H1 (cell line): ENCODE data around the gene SUSD6. TPM values are rescaled to one million over a fixed set of nuclear protein-coding genes. Genes with fewer than 3 reads are reported as not detected.
"Not testable (repeated sequence)": the region's sequence is repeated elsewhere in the genome, so short reads cannot be mapped to it uniquely, and the experiment has no call there.

Experiments
- CTCF ChIA-PET: fragments of 300-600 bp; sonication (Branson Sonifier 250); formaldehyde crosslinking; loops from one replicate; lab custom pipeline; 2021; ENCODE audit not compliant: partially characterized antibody; lab: Charles Lee
- POLR2A ChIA-PET: fragments of 300-600 bp; sonication (Branson Sonifier 250); formaldehyde crosslinking; loops from one replicate; lab custom pipeline; 2021; ENCODE audit warnings: inconsistent platforms; ENCODE audit not compliant: partially characterized antibody; lab: Charles Lee
- DNase-seq, 2 experiments: peaks; one replicate each; pipeline versions ENCODE4 v3.0.0 to v3.0.0-alpha.2; 2010 to 2022; ENCODE audit warnings: low spot score in 2 of 2, low read depth in 1 of 2, mixed read lengths in 1 of 2
- FAIRE-seq: peaks from 2 replicates; lab custom pipeline; 2011; peaks lifted over from hg19 to GRCh38; lab: Jason Lieb, UNC
- H2AFZ ChIP-seq: 2 replicates; pipeline ENCODE4 v1.8.1; 2012; ENCODE audit warnings: low read length, inconsistent platforms
- H2AK5ac ChIP-seq: 2 replicates; pipeline ENCODE4 v1.6.1; 2013; ENCODE audit warnings: low read depth, low read length
- H2BK120ac ChIP-seq: replicated peaks from 2 replicates; pipeline ENCODE3; 2013; ENCODE audit warnings: low read depth, low read length, inconsistent platforms
- H2BK12ac ChIP-seq: 2 replicates; pipeline ENCODE4 v1.6.1; 2013; ENCODE audit warnings: low read depth, low read length
- H2BK15ac ChIP-seq: 2 replicates; pipeline ENCODE4 v1.6.1; 2013; ENCODE audit warnings: low read length
- H2BK20ac ChIP-seq: 2 replicates; pipeline ENCODE4 v1.6.1; 2013; ENCODE audit warnings: low read length
- H2BK5ac ChIP-seq: 2 replicates; pipeline ENCODE4 v1.6.1; 2013; ENCODE audit warnings: low read depth, low read length
- H3K14ac ChIP-seq: 2 replicates; pipeline ENCODE4 v1.6.1; 2013; ENCODE audit warnings: inconsistent platforms; ENCODE audit not compliant: insufficient read length
- H3K18ac ChIP-seq: 2 replicates; pipeline ENCODE4 v1.6.1; 2013; ENCODE audit warnings: low read length; ENCODE audit errors: extremely low read depth
- H3K23ac ChIP-seq: 2 replicates; pipeline ENCODE4 v1.6.1; 2013; ENCODE audit warnings: inconsistent platforms; ENCODE audit not compliant: insufficient read length
- H3K23me2 ChIP-seq: 2 replicates; pipeline ENCODE4 v1.6.1; 2013; ENCODE audit warnings: low read depth, low read length
- H3K27ac ChIP-seq: 2 replicates; pipeline ENCODE4 v1.6.1; 2011; ENCODE audit warnings: low read depth, low read length, inconsistent platforms
- H3K27me3 ChIP-seq, 4 experiments: replicated peaks in 1 of 4; 1 replicate in 1 of 4; 2 replicates in 3 of 4; pipeline versions ENCODE4 v1.6.1 to v1.8.1; 2011 to 2013; ENCODE audit warnings: low read length in 3 of 4, mild to moderate bottlenecking in 3 of 4, inconsistent platforms in 2 of 4, mixed read lengths in 2 of 4, moderate library complexity in 1 of 4; ENCODE audit not compliant: control insufficient read depth in 3 of 4, insufficient read depth in 3 of 4; ENCODE audit errors: extremely low read depth in 1 of 4
- H3K36me3 ChIP-seq, 4 experiments: 2 replicates each; pipeline versions ENCODE4 v1.6.1 to v1.8.1; 2011 to 2013; ENCODE audit warnings: mild to moderate bottlenecking in 4 of 4, low read length in 3 of 4, moderate library complexity in 2 of 4, control low read depth in 1 of 4, inconsistent platforms in 1 of 4; ENCODE audit not compliant: insufficient read depth in 4 of 4, control insufficient read depth in 2 of 4
- H3K4ac ChIP-seq: replicated peaks from 2 replicates; pipeline ENCODE3; 2013; ENCODE audit warnings: low read length, low read depth, mixed read lengths, inconsistent platforms; ENCODE audit not compliant: insufficient read length
- H3K4me1 ChIP-seq, 4 experiments: replicated peaks in 1 of 4; 1 replicate in 1 of 4; 2 replicates in 3 of 4; pipeline versions ENCODE4 v1.6.1 to v1.8.1; 2011 to 2013; ENCODE audit warnings: low read length in 3 of 4, inconsistent platforms in 2 of 4, mixed read lengths in 1 of 4; ENCODE audit not compliant: insufficient read depth in 4 of 4, control insufficient read depth in 3 of 4
- H3K4me2 ChIP-seq, 2 experiments: 2 replicates each; pipeline versions ENCODE4 v1.6.1 to v1.8.1; 2011 to 2013; ENCODE audit warnings: low read depth in 2 of 2, low read length in 2 of 2, control low read depth in 1 of 2, inconsistent platforms in 1 of 2, mild to moderate bottlenecking in 1 of 2; ENCODE audit not compliant: insufficient read depth in 1 of 2
- H3K4me3 ChIP-seq, 4 experiments: fragments of 200-600, 300-600 bp in 1 of 4; sonication (generic), shearing (Covaris generic), sonication (Bioruptor Twin) in 1 of 4; 2 replicates each; pipeline versions ENCODE4 v1.5.1 to v1.8.1; 2011 to 2016; ENCODE audit warnings: low read length in 4 of 4, low read depth in 3 of 4, control low read depth in 2 of 4, inconsistent platforms in 2 of 4, mild to moderate bottlenecking in 2 of 4, mixed read lengths in 1 of 4, moderate library complexity in 1 of 4; ENCODE audit not compliant: insufficient read depth in 2 of 4; ENCODE audit errors: extremely low read depth in 1 of 4
- H3K56ac ChIP-seq: replicated peaks from 2 replicates; pipeline ENCODE3; 2013; ENCODE audit warnings: low read depth, mild to moderate bottlenecking, mixed read lengths, low read length, inconsistent platforms; ENCODE audit not compliant: insufficient read length
- H3K79me1 ChIP-seq: 2 replicates; pipeline ENCODE4 v1.6.1; 2013; ENCODE audit warnings: low read depth, low read length, control low read depth
- H3K79me2 ChIP-seq, 2 experiments: 2 replicates each; pipeline versions ENCODE4 v1.6.1 to v1.8.1; 2012 to 2013; ENCODE audit warnings: low read length in 2 of 2, mild to moderate bottlenecking in 2 of 2, inconsistent platforms in 1 of 2; ENCODE audit not compliant: insufficient read depth in 2 of 2, control insufficient read depth in 1 of 2
- H3K9ac ChIP-seq, 4 experiments: replicated peaks in 1 of 4; 1 replicate in 1 of 4; 2 replicates in 3 of 4; pipeline versions ENCODE4 v1.6.1 to v1.8.1; 2011 to 2013; ENCODE audit warnings: low read depth in 3 of 4, low read length in 3 of 4, control low read depth in 2 of 4, mild to moderate bottlenecking in 2 of 4, moderate library complexity in 2 of 4, inconsistent platforms in 1 of 4; ENCODE audit errors: extremely low read depth in 1 of 4
- H3K9me3 ChIP-seq, 2 experiments: 2 replicates each; pipeline versions ENCODE4 v1.6.1 to v1.8.1; 2012 to 2013; ENCODE audit warnings: mild to moderate bottlenecking in 2 of 2, moderate library complexity in 2 of 2, control low read depth in 1 of 2, inconsistent platforms in 1 of 2, low read depth in 1 of 2, low read length in 1 of 2, mixed read lengths in 1 of 2; ENCODE audit not compliant: insufficient read depth in 2 of 2
- H4K20me1 ChIP-seq, 2 experiments: replicated peaks in 1 of 2; 2 replicates each; pipeline versions ENCODE3 to v1.8.1; 2011 to 2013; ENCODE audit warnings: inconsistent platforms in 2 of 2, low read length in 2 of 2, mild to moderate bottlenecking in 1 of 2; ENCODE audit not compliant: insufficient read depth in 2 of 2, control insufficient read depth in 1 of 2
- H4K5ac ChIP-seq: 2 replicates; pipeline ENCODE4 v1.6.1; 2013; ENCODE audit warnings: low read length, low read depth, mixed read lengths, inconsistent platforms; ENCODE audit not compliant: insufficient read length
- H4K8ac ChIP-seq: 2 replicates; pipeline ENCODE4 v1.8.0; 2013; ENCODE audit warnings: mild to moderate bottlenecking, moderate library complexity, low read length, inconsistent platforms; ENCODE audit not compliant: insufficient read depth; ENCODE audit errors: extremely low read depth
- H4K91ac ChIP-seq: replicated peaks from 2 replicates; pipeline ENCODE3; 2013; ENCODE audit warnings: low read length, mixed read lengths, inconsistent platforms; ENCODE audit not compliant: insufficient read length
- WGBS, 2 experiments: shearing (Covaris generic) in 1 of 2; methylation state at CpG; one replicate each; pipeline versions ENCODE4 v1.1.6 to v1.1.7; 2013 to 2015; ENCODE audit warnings: low lambda C conversion rate in 2 of 2, mixed read lengths in 2 of 2, inconsistent platforms in 1 of 2, low coverage in 1 of 2, missing lambda C conversion rate in 1 of 2; ENCODE audit not compliant: insufficient replicate concordance in 2 of 2, insufficient coverage in 1 of 2, insufficient read length in 1 of 2; ENCODE audit errors: extremely low coverage in 1 of 2, missing lambda C conversion rate in 1 of 2; 5-methylcytosine and 5-hydroxymethylcytosine counted together
- polyA plus RNA-seq, 7 experiments: library from polyadenylated mRNA; depleted of rRNA in 3 of 7; stranded (reverse) in 5 of 7; unstranded in 2 of 7; fragments of >200 nt in 5 of 7; fragments of 200-250 nt in 2 of 7; gene quantifications; 1 replicate in 5 of 7; 2 replicates in 1 of 7; 4 replicates in 1 of 7; pipeline versions ENCODE4 v1.2.1 to v1.2.3, GENCODE V29; 2011 to 2013; ENCODE audit warnings: missing spikeins in 2 of 7, mixed read lengths in 2 of 7
- total RNA-seq: library from RNA; stranded (reverse); fragmentation: NEBNext Ultra II Directional; extraction: Animal tissue kit (Norgen Biotek cat#: 25700); gene quantifications from 2 replicates; pipeline ENCODE4 v1.2.1, GENCODE V29; 2021

Gene SUSD6
- total and polyA plus RNA-seq, 2 of the 8 experiments (the other 6 are each of a cell fraction or from before 2014, with no cell fraction given), result 3.0 to 3.8 TPM

- H3K79me1 ChIP-seq, H3K79me2 ChIP-seq, H2AFZ ChIP-seq, H3K9me3 ChIP-seq, H2BK15ac ChIP-seq, H2BK20ac ChIP-seq, H3K36me3 ChIP-seq, H3K4me3 ChIP-seq, H4K91ac ChIP-seq, H3K4me1 ChIP-seq, H4K5ac ChIP-seq, H3K18ac ChIP-seq, H3K4me2 ChIP-seq, H4K8ac ChIP-seq, H2BK12ac ChIP-seq, DNase-seq, H3K23me2 ChIP-seq, H4K20me1 ChIP-seq, H2BK120ac ChIP-seq, POLR2A ChIA-PET, FAIRE-seq, H3K27me3 ChIP-seq, H2BK5ac ChIP-seq, H3K27ac ChIP-seq, H3K9ac ChIP-seq, H3K56ac ChIP-seq, H2AK5ac ChIP-seq, H3K23ac ChIP-seq, H3K14ac ChIP-seq, H3K4ac ChIP-seq: not testable (repeated sequence)
- CTCF ChIA-PET, result interaction anchor here (0.8 to 5.8 kb wide), 8 partner anchors 14 to 130 kb away, joined by 3 to 33 read pairs (median 4); partner anchors contain the start of gene CCDC177
- WGBS, 2 experiments, result 90% methylated on average over 4 of the region's 5 CpGs; no CpG with 5 or more reads in 1 of the 2 experiments
Measured at GRCh38 chr14:69599431-69599830, 12.0 kb upstream of the SUSD6 start.
